ENCODE results near the gene PDX1.

Gene PDX1

DNA sequence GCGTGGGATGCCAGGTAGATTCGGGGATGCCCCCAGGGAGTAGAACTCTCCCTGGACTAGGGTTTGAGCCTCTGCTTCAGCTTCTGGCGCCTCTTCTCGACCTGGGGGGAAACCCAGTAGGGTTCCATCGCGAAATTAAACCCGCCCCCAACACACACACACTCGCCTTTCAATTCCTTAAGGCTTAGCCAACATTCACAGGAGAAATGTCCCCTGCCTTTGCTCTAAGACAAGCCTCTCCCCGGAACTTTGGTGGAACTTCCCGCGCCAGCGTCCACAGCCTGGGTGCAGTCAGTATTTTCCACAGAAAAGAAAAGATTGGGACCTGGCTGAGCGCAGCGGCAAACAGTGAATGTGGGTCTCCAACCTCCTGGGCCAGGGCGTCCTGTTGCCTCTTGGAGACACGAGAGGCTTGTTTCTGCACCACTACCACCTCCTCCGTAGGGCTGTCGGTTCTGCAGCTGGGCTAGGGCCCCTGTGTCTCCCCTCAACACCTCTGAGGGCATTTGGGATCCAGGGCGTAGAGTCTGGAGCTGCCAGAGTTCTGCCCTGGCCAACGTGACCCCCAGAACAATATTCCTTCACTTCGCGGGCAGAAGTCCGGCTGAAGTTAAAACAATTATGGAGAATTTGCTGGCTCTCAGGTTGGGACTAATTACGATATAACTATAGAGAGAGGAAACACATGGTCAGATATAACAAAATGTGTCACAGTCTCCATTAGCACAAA lies 3.2 kb downstream of the PDX1 start:
- DNase-seq = no peak

DNA sequence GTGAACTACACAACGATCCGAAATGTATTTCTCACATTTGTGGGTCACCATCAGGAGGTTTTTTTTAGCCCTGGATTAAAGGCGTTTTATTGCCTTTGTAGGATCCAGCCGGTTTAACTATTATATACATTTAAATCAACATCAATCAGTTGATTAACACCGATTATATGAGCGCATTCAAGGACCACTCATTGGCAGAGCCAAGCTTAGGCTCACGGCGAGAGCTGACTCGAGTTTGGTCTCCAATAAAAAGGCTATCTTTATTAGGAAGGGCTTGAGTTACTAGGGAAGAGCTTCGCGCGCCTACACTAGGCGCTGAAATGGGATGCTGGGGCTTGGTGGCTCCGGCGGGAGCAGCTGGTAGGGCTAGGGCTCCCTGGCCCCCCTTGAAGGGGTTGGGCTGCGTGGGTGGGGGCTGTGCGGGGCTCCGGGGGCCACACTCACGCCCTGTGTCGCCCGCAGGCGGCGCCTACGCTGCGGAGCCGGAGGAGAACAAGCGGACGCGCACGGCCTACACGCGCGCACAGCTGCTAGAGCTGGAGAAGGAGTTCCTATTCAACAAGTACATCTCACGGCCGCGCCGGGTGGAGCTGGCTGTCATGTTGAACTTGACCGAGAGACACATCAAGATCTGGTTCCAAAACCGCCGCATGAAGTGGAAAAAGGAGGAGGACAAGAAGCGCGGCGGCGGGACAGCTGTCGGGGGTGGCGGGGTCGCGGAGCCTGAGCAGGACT lies 4.2 kb downstream of the PDX1 start:
- no peak for DNase-seq

DNA sequence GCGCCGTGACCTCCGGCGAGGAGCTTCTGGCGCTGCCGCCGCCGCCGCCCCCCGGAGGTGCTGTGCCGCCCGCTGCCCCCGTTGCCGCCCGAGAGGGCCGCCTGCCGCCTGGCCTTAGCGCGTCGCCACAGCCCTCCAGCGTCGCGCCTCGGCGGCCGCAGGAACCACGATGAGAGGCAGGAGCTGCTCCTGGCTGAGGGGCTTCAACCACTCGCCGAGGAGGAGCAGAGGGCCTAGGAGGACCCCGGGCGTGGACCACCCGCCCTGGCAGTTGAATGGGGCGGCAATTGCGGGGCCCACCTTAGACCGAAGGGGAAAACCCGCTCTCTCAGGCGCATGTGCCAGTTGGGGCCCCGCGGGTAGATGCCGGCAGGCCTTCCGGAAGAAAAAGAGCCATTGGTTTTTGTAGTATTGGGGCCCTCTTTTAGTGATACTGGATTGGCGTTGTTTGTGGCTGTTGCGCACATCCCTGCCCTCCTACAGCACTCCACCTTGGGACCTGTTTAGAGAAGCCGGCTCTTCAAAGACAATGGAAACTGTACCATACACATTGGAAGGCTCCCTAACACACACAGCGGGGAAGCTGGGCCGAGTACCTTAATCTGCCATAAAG lies 4.8 kb downstream of the PDX1 start:
- DNase-seq = no peak

DNA sequence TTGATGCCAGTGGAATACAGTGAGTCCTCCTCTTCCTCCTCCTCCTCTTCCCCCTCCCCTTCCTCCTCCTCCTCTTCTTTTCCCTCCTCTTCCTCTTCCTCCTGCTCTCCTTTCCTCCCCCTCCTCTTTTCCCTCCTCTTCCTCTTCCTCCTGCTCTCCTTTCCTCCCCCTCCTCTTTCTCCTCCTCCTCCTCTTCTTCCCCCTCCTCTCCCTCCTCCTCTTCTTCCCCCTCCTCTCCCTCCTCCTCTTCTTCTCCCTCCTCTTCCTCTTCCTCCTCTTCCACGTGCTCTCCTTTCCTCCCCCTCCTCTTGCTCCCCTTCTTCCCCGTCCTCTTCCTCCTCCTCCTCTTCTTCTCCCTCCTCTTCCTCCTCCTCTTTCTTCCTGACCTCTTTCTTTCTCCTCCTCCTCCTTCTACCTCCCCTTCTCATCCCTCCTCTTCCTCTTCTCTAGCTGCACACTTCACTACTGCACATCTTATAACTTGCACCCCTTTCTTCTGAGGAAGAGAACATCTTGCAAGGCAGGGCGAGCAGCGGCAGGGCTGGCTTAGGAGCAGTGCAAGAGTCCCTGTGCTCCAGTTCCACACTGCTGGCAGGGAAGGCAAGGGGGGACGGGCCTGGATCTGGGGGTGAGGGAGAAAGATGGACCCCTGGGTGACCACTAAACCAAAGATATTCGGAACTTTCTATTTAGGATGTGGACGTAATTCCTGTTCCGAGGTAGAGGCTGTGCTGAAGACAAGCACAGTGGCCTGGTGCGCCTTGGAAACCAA lies 5.6 kb downstream of the PDX1 start:
- DNase-seq = no peak

DNA sequence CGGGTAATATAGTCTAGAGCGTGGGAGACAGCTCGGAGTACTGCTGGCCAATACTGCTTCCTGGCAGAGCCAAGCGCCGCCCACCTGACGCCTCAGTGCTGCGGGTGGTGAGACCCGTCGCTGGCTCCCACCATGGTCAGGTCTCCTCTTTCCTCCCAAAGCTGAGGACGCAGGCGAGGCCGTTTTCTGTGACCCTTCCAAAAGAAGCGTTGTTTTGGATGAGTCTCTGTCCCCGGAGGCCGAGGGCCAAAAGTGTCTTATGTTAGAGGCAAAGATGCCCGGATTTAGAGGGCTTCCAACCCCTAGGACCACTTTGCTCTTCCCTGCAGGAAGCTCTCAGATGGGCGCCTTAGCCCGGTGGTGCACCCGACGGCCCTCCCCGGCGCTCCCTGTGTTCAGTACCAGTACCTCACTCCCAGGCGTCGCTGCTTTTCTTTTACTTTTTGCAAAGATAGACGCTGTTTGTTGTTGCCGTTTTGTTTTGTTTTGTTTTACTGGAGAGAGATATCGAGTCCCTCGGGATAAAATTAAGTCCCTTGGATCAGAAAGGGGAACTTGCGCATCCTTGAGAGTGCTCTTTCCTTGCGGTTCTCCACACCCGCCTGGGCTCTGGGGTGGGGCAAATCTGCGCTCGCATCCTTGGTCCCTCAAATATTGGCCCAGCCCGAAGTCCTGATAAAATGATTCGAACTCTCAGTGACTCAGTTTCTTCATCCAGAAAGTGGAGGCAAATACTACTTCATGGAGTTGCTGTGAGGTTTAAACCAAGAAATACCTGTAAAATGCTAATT lies 7.0 kb downstream of the PDX1 start:
- no peak for DNase-seq

DNA sequence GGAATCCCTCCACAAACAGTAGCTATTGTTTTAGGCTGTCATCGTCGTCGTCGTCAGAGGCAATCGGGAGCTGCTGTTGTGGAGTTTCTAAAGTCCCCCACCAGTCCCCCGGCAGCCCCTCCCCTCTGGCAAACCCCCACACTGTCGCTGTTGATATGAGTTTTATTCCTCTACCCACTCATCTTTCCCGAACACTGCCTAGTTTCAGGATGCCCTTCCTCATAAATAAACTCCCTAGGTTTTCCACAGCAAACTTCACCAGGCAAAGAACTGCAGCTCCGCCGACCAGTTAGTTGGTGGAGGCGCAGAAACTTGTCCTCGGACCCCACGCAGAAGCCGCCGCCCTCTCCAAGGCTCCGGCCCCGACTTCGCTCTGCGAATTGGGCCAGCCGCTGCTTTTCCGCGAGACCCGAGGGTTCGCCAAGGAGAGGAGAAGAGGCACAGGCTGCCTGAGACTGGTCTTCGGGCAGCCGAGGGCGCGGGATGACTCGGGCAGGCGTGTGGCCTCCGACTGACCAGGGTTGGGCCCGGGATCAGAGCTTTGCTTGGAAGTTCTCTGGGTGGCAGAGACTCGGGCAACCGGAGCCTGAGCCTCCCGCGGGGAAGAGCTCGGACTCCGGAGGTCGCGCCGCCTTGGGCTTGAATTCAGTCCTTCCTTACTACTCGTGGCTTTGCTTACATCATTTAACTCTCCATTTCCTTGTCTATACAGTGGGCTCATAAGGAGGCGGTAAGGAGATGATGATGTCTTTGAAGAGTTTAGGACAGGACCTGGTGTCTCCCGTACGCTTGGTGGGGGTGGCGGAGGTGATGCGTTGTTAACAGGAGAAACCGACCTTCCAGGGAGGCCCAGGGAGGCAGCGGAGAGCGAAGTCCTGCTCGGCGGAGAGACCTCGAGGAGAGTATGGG lies 7.9 kb downstream of the PDX1 start:
- no peak for DNase-seq

DNA sequence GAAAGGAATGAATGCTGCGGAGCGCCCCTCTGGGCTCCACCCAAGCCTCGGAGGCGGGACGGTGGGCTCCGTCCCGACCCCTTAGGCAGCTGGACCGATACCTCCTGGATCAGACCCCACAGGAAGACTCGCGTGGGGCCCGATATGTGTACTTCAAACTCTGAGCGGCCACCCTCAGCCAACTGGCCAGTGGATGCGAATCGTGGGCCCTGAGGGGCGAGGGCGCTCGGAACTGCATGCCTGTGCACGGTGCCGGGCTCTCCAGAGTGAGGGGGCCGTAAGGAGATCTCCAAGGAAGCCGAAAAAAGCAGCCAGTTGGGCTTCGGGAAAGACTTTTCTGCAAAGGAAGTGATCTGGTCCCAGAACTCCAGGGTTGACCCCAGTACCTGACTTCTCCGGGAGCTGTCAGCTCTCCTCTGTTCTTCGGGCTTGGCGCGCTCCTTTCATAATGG lies 8.6 kb downstream of the PDX1 start:
- no peak for DNase-seq

DNA sequence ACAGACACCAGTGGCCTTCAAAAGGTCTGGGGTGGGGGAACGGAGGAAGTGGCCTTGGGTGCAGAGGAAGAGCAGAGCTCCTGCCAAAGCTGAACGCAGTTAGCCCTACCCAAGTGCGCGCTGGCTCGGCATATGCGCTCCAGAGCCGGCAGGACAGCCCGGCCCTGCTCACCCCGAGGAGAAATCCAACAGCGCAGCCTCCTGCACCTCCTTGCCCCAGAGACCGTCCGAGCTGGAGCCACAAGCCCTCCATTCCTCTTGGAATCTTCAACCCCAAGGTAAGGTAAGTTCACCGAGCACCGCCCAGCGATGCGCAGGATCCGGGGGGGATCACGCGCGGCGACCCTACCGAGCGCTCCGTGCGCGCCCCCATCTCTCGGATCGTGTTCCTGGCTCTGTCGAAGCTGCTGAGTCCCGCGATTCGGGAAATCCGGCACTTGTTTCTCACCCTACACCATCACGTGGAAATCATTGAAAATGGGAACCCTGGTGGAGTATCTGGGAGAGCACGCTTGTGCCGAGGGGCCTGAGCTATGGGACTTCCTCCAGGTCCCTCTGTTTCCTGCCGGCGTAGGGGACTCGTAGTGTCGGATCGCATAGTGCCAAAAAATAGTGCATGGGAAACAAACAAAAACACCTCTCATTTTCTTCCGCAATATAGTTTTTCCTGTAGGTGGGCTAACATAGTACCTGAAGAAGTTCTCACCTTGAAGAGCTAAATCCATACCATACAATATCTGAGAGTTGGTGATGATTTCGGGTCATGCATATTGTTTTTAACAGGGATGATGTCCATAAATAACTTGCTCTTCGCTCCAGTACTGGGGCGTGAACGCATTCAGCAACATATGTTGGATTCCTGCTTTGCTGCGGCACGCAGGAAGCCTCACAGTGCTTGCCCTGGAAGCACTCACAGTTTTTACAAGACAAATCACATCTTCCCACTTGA lies 9.3 kb downstream of the PDX1 start:
- no peak for DNase-seq

DNA sequence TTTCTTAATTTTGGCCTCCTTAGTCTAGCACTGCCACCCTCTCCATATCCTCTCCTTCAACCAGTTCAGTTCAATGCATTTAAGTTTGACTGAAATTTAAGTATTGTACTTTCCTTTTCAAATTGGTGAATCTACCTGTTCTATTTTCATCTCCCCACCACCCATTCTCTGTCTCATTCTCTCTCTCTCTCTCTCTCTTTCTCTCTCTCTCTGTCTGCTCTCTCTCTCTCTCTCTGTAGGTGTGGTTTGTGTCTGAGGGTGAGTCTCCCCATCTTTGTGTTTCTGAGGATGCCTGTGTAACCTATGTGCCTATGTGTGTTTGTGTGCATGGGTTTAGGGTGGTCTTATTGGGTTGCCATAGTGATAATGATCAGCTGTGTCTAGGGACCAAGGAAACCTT lies 10.1 kb downstream of the PDX1 start:
- no peak for DNase-seq

DNA sequence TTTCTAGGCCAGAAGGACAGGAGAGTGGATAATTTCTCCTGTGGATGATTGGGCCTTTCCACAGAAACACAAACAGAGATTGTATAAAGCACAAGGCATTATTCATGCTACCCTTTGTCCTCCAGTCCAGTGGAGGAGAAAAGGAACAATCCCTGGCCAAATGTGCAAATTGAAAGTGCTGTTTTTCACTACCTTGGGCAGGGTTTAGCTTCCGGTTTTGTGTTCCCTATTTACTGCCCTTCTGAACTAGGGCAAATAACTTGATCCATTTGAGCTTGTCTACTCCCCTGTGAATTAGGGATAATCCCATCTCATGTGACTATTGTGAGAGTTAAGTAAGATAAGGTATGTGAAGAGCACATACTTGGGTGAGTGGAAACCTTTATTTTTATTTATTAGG lies 13.3 kb downstream of the PDX1 start:
- DNase-seq = no peak

DNA sequence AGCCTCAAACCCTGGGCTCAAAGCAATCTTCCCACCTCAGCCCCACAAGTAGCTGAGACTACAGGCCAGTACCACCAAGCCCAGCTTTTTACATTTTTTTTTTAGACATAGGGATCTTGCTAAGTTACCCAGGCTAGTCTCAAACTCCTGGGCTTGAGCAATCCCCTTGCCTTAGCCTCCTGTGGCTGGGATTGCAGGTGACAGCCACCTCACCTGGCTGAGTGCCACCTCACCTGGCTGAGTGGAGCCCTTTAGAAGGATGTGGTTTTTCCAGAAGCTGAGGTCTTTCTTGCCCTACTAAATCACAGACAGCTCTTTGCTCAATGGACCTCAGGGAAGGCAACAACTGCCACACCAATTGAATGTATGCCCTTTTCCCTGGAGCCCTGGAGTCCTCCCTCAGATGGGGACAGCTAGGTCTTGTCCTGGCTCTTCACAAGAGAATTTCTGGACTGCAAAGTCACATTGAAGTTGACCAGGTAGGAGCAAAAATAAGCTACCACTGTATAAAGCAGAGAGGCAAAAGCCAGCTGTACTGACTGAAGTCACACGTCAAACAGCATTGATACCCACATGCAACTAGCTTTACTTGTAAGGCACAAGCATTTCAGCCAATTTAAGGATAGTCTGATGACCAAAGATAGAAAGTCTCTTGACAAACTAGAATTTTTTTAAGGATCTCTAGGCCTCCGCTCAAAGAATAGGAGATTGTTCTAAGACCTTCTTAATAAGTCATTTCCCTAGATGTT lies 14.0 kb downstream of the PDX1 start:
- peak; percentile 39 for DNase-seq

DNA sequence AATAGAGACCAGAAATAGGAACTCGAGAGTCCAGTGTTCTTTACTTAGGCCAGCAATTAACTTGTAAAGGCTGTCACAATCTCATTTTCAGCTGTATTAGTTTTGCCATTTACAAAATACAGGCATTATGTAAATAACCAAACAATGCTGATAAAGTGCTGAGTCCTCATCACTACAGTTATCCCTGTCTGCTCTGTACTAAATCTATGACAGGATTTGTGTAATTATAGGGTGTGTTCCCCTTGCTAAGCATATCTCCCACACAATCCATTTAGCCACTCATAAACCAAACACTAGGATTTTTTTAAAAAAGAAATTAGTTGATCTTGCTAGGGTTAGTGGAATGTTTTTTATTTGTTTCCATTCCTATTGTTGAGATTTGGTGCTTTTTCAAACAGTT lies 23.2 kb downstream of the PDX1 start:
- DNase-seq = no peak

DNA sequence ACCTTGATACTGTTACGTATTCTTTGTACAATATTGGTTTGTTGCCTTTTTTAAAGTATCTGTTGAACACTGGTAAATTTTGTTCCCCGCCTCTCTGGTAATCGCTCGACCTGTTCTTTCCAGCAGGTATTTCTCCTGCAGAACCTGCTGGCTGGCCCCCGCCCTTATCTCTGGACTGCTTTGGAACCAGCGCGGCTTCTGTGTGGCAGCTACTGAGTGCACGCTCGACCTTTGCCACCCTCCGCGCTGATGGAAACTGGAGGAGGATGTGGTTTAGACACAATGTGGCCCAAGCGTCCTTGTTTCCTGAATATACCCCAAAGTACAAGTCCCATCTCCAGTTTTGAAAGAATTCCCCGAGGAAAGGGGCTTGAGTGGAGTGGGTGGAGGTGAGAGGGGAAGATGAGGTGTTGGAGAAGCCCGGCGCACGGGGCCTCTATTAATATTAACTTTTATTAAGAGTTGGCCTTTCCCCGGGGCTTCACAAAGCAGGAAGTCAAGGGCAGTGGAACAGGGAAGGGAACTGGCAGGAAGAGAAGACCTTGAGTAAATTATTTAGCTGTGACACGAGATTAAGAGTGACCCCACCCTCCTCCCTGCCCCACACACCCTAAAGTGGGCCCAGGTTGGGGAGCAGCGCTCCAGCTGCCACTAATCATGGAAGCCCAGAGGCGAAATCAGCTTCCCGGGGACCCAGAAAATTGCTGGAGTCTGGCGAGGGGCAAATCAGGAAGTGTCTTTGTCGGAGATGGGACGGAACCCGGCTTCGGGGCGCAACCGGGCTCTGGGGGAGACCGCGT lies 33.3 kb downstream of the PDX1 start:
- no peak for DNase-seq

DNA sequence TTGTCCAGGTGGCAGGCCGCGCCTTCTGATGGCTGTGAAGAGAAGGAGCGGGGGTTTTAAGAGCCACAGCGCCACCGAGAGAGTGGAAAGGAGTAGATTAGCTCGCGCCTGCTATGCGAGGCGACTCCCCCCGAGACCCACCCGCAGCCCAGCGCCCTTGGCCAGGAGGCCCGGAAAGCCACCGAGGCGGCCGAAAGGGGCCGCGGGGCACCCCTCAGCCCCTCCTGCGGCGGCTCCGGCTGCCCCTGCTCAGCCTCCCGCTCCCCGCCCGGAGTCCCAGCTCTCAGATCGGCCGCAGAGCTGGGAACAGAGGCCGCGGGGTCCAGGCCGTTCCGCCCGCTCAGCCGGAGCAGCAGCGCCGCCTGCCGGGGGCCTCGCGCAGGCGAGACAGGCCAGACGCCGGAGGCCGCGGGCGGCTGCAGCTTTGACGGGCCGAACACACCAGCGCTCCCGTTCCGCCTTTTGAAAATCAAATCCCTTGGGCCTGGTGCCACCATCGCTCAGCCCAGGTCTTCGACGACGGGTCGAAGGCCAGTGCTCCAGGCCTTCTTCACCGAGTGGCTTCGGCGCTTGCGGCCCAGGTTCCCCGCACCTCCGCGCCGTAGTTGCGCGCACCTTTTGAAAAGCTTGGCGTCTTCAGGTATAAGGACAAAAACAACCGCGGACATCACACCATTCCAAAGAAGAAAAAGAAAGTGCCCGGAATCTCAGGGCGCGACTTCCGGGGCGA lies 34.0 kb downstream of the PDX1 start:
- peak; percentile 35 for DNase-seq

DNA sequence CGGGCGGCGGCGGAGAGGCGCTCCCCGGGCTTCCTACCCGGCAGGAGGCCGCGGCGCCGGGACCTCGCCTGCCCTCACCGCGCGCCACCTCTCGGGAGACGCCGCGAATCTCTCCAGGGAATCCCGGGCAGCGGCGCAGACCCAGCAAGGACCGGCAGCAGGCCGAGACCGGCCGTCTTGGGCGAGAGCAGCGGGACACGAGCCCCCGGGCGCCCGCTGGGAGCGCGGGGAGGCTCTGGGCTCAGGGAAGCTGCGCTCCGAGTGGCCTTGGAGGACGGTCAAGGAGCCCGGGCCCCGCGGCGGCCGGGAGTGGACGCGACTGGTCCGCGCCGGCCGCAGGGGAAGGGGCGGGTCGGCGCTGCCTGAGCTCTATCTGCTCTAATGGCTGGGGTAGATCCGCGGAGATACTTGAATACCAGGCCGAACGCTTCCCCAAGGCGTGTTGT lies 34.6 kb downstream of the PDX1 start:
- DNase-seq = peak; percentile 20

DNA sequence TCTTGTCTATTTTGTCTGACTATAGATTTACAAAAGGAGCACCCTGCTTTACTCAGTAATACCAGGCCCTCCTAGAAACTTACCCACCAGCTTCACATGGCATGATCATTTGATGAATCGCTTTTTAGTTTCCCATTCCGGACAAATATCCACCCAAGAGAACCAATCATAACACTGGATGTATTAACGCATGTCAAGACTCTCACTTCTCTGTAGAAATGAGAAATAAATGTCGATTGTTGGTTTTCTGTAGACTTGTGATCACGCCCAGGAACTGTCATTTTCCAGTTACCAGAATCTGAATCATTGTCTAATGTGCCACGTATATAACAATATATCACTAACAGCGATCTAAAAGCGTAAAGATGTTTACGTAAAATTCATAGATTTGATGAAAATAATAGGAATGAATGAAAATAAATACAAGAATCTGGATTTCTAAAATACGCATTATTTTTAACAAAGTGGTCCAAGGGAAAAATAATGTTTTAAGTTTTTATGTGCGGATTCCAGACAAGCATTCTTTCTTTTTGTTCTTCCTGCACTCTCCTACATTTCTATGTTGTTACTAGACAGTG lies 35.3 kb downstream of the PDX1 start:
- no peak for DNase-seq

DNA sequence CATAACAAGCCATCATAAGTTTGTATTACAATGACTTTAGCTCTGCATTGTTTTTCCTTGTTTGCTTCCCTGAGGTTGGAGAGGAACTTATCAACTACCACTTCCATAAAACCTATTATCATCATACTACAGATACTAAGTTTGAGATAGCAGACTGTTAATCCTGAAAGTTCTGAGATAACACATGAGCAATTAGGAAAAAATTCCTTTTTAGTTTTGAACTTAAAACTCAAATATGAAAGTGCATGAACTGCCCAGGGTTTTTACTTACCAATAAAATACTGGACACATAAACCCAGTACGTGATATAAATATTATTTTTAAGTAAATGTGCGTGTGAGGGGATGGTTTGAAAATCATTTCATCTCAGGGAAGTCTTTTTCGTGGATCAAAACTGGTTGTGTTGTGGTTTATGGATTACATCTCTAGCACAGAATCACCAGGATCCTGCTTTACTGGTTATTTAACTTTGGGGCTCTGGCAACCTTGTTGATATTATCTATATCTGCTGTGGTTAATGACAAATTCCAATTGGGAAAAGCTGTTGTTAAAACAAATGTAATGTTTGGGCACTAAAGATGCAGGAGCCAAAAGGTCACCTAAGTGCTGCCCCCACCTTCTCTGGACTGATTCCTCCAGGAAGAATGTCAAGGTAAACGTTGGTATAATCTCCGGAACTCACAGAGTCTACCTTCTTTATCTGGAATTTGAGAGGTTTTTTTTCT lies 36.9 kb downstream of the PDX1 start:
- DNase-seq = no peak
